T-cell (primary cell): ENCODE measurements around the gene PIEZO2. TPM values are rescaled to one million over a fixed set of nuclear protein-coding genes. Genes with fewer than 3 reads are reported as not detected.
"Not testable (repeated sequence)": the region's sequence is repeated elsewhere in the genome, so short reads cannot be mapped to it uniquely, and the experiment has no call there.

Experiments
- ATAC-seq, 4 experiments: fragments of 200-7000 bp in 3 of 4; fragments of 150-1000 bp in 1 of 4; cut with Tn5 transposase; replicated peaks in 1 of 4; 1 replicate in 3 of 4; 2 replicates in 1 of 4; pipeline ENCODE4 v1.10.0; 2021; ENCODE audit warnings: moderate library complexity in 3 of 4, mild to moderate bottlenecking in 2 of 4, moderate number of reproducible peaks in 1 of 4
- CTCF ChIA-PET, 2 donors: fragments of 300-600 bp; sonication (Branson Sonifier 250); formaldehyde crosslinking; loops; one replicate each; lab custom pipeline; 2022; ENCODE audit warnings: antibody characterized with exemption in 2 of 2; lab: Charles Lee
- POLR2A ChIA-PET, 2 donors: fragments of 300-600 bp; sonication (Branson Sonifier 250); formaldehyde crosslinking; loops; one replicate each; lab custom pipeline; 2022; ENCODE audit warnings: antibody characterized with exemption in 2 of 2; lab: Charles Lee
- DNase-seq, 35 experiments: peaks; one replicate each; pipeline versions ENCODE4 v3.0.0 to v3.0.0-alpha.2; 2013 to 2023
- H3K27ac ChIP-seq: one replicate; pipeline ENCODE4 v1.5.1; 2013; ENCODE audit warnings: low read length
- H3K27me3 ChIP-seq, 2 experiments: replicated peaks in 1 of 2; 1 replicate in 1 of 2; 2 replicates in 1 of 2; pipeline versions ENCODE4 v1.6.1 to v1.7.0; 2013; ENCODE audit warnings: low read length in 1 of 2, mixed read lengths in 1 of 2; ENCODE audit not compliant: control insufficient read depth in 2 of 2, insufficient read depth in 2 of 2; ENCODE audit errors: extremely low read depth in 1 of 2
- H3K36me3 ChIP-seq, 2 donors: 1 replicate in 1 of 2; 2 replicates in 1 of 2; pipeline versions ENCODE4 v1.6.1 to v1.7.0; 2013; ENCODE audit warnings: low read length in 1 of 2; ENCODE audit not compliant: control insufficient read depth in 2 of 2, insufficient read depth in 1 of 2; ENCODE audit errors: extremely low read depth in 1 of 2
- H3K4me1 ChIP-seq, 2 experiments: 1 replicate in 1 of 2; 2 replicates in 1 of 2; pipeline versions ENCODE4 v1.6.1 to v1.7.0; 2013; ENCODE audit warnings: low read length in 2 of 2, mixed read lengths in 1 of 2; ENCODE audit not compliant: insufficient read depth in 2 of 2, control insufficient read depth in 1 of 2; ENCODE audit errors: extremely low read depth in 1 of 2
- H3K4me3 ChIP-seq, 2 donors: 1 replicate in 1 of 2; 2 replicates in 1 of 2; pipeline versions ENCODE4 v1.5.1 to v1.7.0; 2013; ENCODE audit warnings: mild to moderate bottlenecking in 2 of 2, low read length in 1 of 2, moderate library complexity in 1 of 2; ENCODE audit not compliant: control insufficient read depth in 1 of 2; ENCODE audit errors: extremely low read depth in 1 of 2
- H3K9me3 ChIP-seq: 2 replicates; pipeline ENCODE4 v1.7.0; 2013
- H3K27ac Mint-ChIP-seq, 2 donors: one replicate each; pipeline ENCODE4 v1.8.0; 2020 to 2021; ENCODE audit warnings: mild to moderate bottlenecking in 2 of 2, mixed read lengths in 2 of 2
- H3K27me3 Mint-ChIP-seq, 2 donors: one replicate each; pipeline ENCODE4 v1.8.0; 2021 to 2022; ENCODE audit warnings: mixed read lengths in 2 of 2
- H3K36me3 Mint-ChIP-seq: one replicate; pipeline ENCODE4 v1.8.0; 2021; ENCODE audit warnings: mixed read lengths
- H3K4me1 Mint-ChIP-seq, 3 donors: one replicate each; pipeline ENCODE4 v1.8.0; 2020 to 2022; ENCODE audit warnings: mixed read lengths in 3 of 3, mild to moderate bottlenecking in 1 of 3
- H3K4me3 Mint-ChIP-seq, 3 donors: one replicate each; pipeline ENCODE4 v1.8.0; 2020 to 2022; ENCODE audit warnings: mild to moderate bottlenecking in 3 of 3, mixed read lengths in 3 of 3, moderate library complexity in 3 of 3
- H3K9me3 Mint-ChIP-seq, 3 donors: one replicate each; pipeline ENCODE4 v1.8.0; 2020 to 2022; ENCODE audit warnings: mixed read lengths in 3 of 3
- WGBS: methylation state at CpG from one replicate; pipeline ENCODE4 v1.1.5; 2013; ENCODE audit warnings: missing lambda C conversion rate; ENCODE audit not compliant: insufficient coverage; 5-methylcytosine and 5-hydroxymethylcytosine counted together
- total RNA-seq, 35 experiments: library from RNA in 6 of 35; stranded (reverse) in 6 of 35; fragments of 120-200 nt in 1 of 35; gene quantifications; one replicate each; pipeline versions ENCODE4 v1.2.1 to v1.2.4 and lab custom pipeline; 2013 to 2026

The PIEZO2 gene
- total RNA-seq, 5 donors from 2014 or later (not counting 1 experiment from before 2014, with no cell fraction given) = 0.05 to 0.90 (median 0.21) TPM; not detected in 1

GRCh38 chr18:10847408-10847790, 302.0 kb downstream of the PIEZO2 start:
- 81% methylated on average over 7 of the region's 8 CpGs for WGBS
- Mint-ChIP-seq H3K4me3 (no peak overlapping the region), H3K27me3 (peaks cover 1 to 2% of the 10 kb centered on the region in 2 donors), H3K36me3 (no peaks in the 10 kb centered on the region), H3K9me3 (peaks cover 2 to 3% (median 3%) of the 10 kb centered on the region in 3 donors), H3K4me1 (no peaks in the 10 kb centered on the region), H3K27ac (no peak overlapping the region)
- no peak overlapping the region for H3K4me3 ChIP-seq
- peaks cover 0 to 6% of the 10 kb centered on the region in 2 experiments for H3K27me3 ChIP-seq
- no peaks in the 10 kb centered on the region for H3K4me1 ChIP-seq
- DNase-seq (no peak), ATAC-seq (no peak)
- H3K9me3 ChIP-seq = no peaks in the 10 kb centered on the region
- ChIA-PET CTCF (interaction anchor here in 1 of 2 donors (1.6 kb wide), 1 partner anchor 10 kb away, joined by 5 read pairs; no protein-coding TSS in a partner anchor), POLR2A (no interaction called here)
- H3K36me3 ChIP-seq = no peaks in the 10 kb centered on the region
- no peak overlapping the region for H3K27ac ChIP-seq

DNA sequence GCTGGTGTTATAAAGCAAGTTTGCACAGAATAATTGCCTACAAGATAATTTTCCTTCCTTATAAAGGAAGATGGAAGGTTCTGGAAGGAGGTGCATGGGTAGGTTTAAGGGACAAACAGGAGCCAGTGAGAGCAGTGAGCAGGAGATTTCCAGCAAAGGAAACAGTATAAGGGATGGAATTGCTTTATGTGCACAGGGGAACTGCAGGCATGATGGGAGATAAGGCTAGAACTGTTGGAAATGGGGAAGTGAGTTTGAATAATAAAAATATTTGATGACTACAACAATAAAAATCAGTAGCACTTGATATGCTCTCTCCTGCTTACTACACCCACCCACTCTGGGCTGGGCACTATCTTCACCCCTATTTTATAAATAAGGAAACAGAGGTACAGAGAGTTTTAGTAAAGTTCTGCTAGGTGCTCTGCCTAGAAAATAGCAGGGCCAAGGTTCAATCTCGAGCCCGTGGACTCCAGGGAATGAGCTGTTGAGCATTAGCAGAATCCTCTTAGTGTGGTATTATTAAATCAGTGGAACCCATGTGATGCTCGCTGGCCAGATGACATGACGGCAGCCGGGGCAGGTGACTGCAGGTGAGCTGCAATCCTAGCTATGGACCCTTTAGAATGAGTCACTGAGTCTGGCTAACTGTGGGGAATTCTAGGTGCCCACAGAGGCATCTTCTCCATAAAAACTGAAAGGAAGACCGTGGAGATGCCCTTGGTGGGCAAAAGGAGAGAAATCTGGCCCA, 302.5 kb downstream of the PIEZO2 start:
- Histone ChIP-seq H3K4me1 (no peaks in the 10 kb centered on the region), H3K27me3 (peaks cover 0 to 6% of the 10 kb centered on the region in 2 experiments), H3K9me3 (no peaks in the 10 kb centered on the region), H3K36me3 (no peaks in the 10 kb centered on the region), H3K27ac (no peak overlapping the region), H3K4me3 (no peak overlapping the region)
- Mint-ChIP-seq H3K27ac (no peak overlapping the region), H3K36me3 (no peaks in the 10 kb centered on the region), H3K4me3 (no peak overlapping the region), H3K27me3 (no peaks in the 10 kb centered on the region), H3K4me1 (no peaks in the 10 kb centered on the region), H3K9me3 (peaks cover 2 to 3% (median 3%) of the 10 kb centered on the region in 3 donors)
- ChIA-PET POLR2A (no interaction called here), CTCF (no interaction called here)
- 77% methylated on average over 6 of the region's 6 CpGs for WGBS
- no peak for DNase-seq
- ATAC-seq = no peak

- H3K4me1 ChIP-seq, H3K4me1 Mint-ChIP-seq, H3K4me3 ChIP-seq, H3K27ac ChIP-seq, H3K4me3 Mint-ChIP-seq, H3K27me3 ChIP-seq, POLR2A ChIA-PET, H3K9me3 Mint-ChIP-seq, H3K36me3 Mint-ChIP-seq, DNase-seq, H3K9me3 ChIP-seq, ATAC-seq, H3K36me3 ChIP-seq, CTCF ChIA-PET, H3K27ac Mint-ChIP-seq, H3K27me3 Mint-ChIP-seq: not testable (repeated sequence)
- 40% methylated on average over 1 of the region's 2 CpGs for WGBS
These were observed 303.3 kb downstream of the PIEZO2 start for GRCh38 chr18:10846035-10846434.

GRCh38 chr18:10843565-10843964, 305.8 kb downstream of the PIEZO2 start:
- WGBS = 69% methylated on average over 3 of the region's 5 CpGs
- ChIA-PET POLR2A (interaction anchor here in 1 of 2 donors (0.6 kb wide), 1 partner anchor 140 kb away, joined by 3 read pairs; no protein-coding TSS in a partner anchor), CTCF (interaction anchor here in 1 of 2 donors (0.6 kb wide), 1 partner anchor 35 kb away, joined by 3 read pairs; no protein-coding TSS in a partner anchor)
- no peak for ATAC-seq
- H3K9me3 ChIP-seq = no peaks in the 10 kb centered on the region
- Mint-ChIP-seq H3K27ac (no peak overlapping the region), H3K4me3 (no peak overlapping the region), H3K9me3 (peaks cover 2 to 7% (median 3%) of the 10 kb centered on the region in 3 donors), H3K4me1 (no peaks in the 10 kb centered on the region), H3K27me3 (peaks cover 0 to 1% of the 10 kb centered on the region in 2 donors), H3K36me3 (no peaks in the 10 kb centered on the region)
- no peaks in the 10 kb centered on the region for H3K4me1 ChIP-seq
- no peak overlapping the region for H3K4me3 ChIP-seq
- H3K27me3 ChIP-seq = peaks cover 0 to 4% of the 10 kb centered on the region in 2 experiments
- no peak overlapping the region for H3K27ac ChIP-seq
- no peak for DNase-seq
- H3K36me3 ChIP-seq = no peaks in the 10 kb centered on the region

DNA sequence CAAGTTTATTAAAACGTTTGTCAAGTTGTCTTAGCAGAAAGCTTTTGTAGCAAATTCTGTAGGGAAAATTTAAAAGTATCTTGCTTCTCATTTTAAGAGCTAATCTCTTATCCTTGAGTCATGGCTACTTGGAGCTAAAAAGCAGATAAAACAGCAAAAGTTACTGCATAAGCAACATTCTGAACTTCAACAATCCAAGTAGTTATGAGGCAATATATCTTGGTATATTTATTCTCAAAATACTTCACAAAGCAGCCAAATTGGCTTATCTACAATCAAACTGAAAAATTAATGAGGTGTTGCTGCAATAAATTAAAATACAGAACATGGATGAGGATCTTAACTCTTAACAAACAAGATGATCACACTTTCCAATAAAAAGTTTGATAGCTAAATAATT, 306.5 kb downstream of the PIEZO2 start:
- no peaks in the 10 kb centered on the region for H3K4me1 ChIP-seq
- H3K4me3 ChIP-seq = no peak overlapping the region
- H3K4me3 Mint-ChIP-seq = no peak overlapping the region
- DNase-seq (no peak), ATAC-seq (no peak)
- H3K9me3 ChIP-seq = no peaks in the 10 kb centered on the region
- peaks cover 2 to 7% (median 3%) of the 10 kb centered on the region in 3 donors for H3K9me3 Mint-ChIP-seq
- no peaks in the 10 kb centered on the region for H3K36me3 ChIP-seq
- H3K27ac Mint-ChIP-seq = no peak overlapping the region
- H3K36me3 Mint-ChIP-seq = no peaks in the 10 kb centered on the region
- WGBS = no CpG with 5 or more reads among the region's 1 CpG
- H3K27me3 ChIP-seq = peaks cover 0 to 4% of the 10 kb centered on the region in 2 experiments
- no peaks in the 10 kb centered on the region for H3K4me1 Mint-ChIP-seq
- POLR2A ChIA-PET = no interaction called here
- CTCF ChIA-PET = interaction anchor here in 1 of 2 donors (0.6 kb wide), 2 partner anchors 17 to 34 kb away, joined by 3 read pairs; no protein-coding TSS in a partner anchor
- H3K27me3 Mint-ChIP-seq = peaks cover 0 to 4% of the 10 kb centered on the region in 2 donors
- no peak overlapping the region for H3K27ac ChIP-seq

DNA sequence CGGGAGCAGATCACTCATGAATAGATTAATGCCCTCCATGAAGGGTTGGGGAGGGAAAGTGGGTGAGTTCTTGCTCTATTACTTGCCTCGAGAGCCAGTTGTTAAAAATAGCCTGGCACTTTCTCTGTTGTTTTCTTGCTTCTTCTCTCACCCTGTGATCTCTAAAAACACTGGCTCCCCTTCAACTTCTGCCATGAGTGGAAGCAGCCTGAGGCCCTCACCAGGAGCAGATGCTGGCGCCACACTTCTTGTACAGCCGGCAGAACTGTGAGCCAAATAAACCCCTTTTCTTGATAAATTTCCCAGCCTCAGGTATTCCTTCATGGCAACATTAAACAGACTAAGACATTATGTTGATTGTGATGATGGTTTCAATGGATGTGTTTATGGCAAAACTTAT, 307.0 kb downstream of the PIEZO2 start:
- Mint-ChIP-seq H3K9me3 (peaks cover 2 to 7% (median 3%) of the 10 kb centered on the region in 3 donors), H3K27me3 (peaks cover under 1 to 4% of the 10 kb centered on the region in 2 donors), H3K36me3 (no peaks in the 10 kb centered on the region), H3K27ac (no peak overlapping the region), H3K4me3 (no peak overlapping the region), H3K4me1 (no peaks in the 10 kb centered on the region)
- H3K27me3 ChIP-seq = peaks cover 0 to 3% of the 10 kb centered on the region in 2 experiments
- no peak for DNase-seq
- ATAC-seq = no peak
- H3K4me3 ChIP-seq = no peak overlapping the region
- no peaks in the 10 kb centered on the region for H3K4me1 ChIP-seq
- 83% methylated on average over 1 of the region's 4 CpGs for WGBS
- no peaks in the 10 kb centered on the region for H3K9me3 ChIP-seq
- H3K27ac ChIP-seq = no peak overlapping the region
- CTCF ChIA-PET = interaction anchor here in 1 of 2 donors (0.6 kb wide), 1 partner anchor 17 kb away, joined by 3 read pairs; no protein-coding TSS in a partner anchor
- no peaks in the 10 kb centered on the region for H3K36me3 ChIP-seq
- POLR2A ChIA-PET = no interaction called here
